GM10266 (cell line): ENCODE data around the gene RPS14.
"Not testable (repeated sequence)": the region's sequence is repeated elsewhere in the genome, so short reads cannot be mapped to it uniquely, and the experiment has no call there.

Source experiments
- DNase-seq: peaks from one replicate; pipeline ENCODE4 v3.0.0; 2012; ENCODE audit errors: extremely low spot score
- CTCF ChIP-seq: IDR thresholded peaks from 2 replicates; pipeline ENCODE4 v1.5.1; 2012; ENCODE audit warnings: mild to moderate bottlenecking, low read depth; ENCODE audit not compliant: control insufficient read depth, insufficient read depth; ENCODE audit errors: missing control alignments

RPS14 gene

GRCh38 chr5:150436141-150436680, 13.3 kb downstream of the RPS14 start:
- TF ChIP-seq CTCF = peak; percentile 86
- peak; percentile 85 for DNase-seq

GRCh38 chr5:150434464-150434863, 15.1 kb downstream of the RPS14 start:
- no peak for TF ChIP-seq CTCF
- DNase-seq = no peak

GRCh38 chr5:150431574-150431973, 18.0 kb downstream of the RPS14 start:
- no peak for TF ChIP-seq CTCF
- no peak for DNase-seq

GRCh38 chr5:150431048-150431447, 18.5 kb downstream of the RPS14 start:
- no peak for DNase-seq
- no peak for TF ChIP-seq CTCF

- DNase-seq = peak; percentile 39
- no peak for TF ChIP-seq CTCF
These were observed 20.1 kb downstream of the RPS14 start for GRCh38 chr5:150429410-150429873.

- no peak for TF ChIP-seq CTCF
- no peak for DNase-seq
These were observed 20.6 kb downstream of the RPS14 start for GRCh38 chr5:150428978-150429377.

- DNase-seq = no peak
- TF ChIP-seq CTCF = no peak
These were observed 21.2 kb downstream of the RPS14 start for GRCh38 chr5:150428106-150428876.

- not testable (repeated sequence) for DNase-seq
These were observed 23.4 kb downstream of the RPS14 start for GRCh38 chr5:150426165-150426564.
